ENCODE results near the gene HEXIM1.

DNA sequence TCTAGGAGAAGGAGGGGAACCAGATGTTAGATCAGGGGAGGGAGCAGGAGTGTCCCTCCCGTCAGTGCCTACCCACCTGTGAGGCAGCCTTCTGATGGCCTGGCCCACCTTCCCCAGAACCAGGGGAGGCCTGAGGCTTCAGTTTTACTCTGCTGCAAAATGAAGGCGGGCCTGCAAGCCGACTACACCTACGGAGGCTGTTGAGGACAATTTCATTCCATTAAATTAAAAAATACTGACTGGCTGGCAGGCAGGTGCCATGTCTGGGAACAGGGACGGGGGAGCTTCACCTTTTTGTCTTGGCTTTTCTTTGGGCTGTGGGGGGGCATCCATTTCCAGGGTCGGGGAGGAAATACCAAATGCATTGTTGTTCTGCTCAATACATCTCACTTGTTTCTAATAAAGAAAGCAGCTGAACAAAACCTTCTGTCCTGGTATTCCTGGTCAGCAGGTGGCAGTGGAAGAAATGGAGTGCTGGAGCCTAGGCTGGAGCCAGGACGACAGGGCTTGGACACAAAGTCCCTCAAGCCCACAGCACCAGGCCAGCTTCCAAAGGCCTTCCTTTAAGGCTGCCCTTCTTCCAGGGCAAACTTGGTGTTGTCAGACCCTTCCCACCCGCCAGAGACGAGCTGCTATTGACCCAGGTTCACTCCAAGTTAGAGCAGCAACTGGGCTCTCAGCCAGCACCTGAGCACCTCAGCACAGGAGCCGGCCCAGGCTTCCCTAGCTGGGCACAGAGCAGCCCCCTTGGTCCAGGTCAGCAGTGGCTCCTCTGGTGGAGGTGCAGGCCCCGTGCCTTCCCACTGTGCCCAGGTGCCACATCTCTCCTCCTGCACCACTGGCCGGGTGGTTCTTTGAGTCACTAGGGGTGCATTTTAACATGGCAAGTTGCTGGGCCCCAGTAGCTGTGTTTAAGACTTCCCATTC is 39.4 kb upstream of the HEXIM1 start:
- TF ChIP-seq, protein P1, sequence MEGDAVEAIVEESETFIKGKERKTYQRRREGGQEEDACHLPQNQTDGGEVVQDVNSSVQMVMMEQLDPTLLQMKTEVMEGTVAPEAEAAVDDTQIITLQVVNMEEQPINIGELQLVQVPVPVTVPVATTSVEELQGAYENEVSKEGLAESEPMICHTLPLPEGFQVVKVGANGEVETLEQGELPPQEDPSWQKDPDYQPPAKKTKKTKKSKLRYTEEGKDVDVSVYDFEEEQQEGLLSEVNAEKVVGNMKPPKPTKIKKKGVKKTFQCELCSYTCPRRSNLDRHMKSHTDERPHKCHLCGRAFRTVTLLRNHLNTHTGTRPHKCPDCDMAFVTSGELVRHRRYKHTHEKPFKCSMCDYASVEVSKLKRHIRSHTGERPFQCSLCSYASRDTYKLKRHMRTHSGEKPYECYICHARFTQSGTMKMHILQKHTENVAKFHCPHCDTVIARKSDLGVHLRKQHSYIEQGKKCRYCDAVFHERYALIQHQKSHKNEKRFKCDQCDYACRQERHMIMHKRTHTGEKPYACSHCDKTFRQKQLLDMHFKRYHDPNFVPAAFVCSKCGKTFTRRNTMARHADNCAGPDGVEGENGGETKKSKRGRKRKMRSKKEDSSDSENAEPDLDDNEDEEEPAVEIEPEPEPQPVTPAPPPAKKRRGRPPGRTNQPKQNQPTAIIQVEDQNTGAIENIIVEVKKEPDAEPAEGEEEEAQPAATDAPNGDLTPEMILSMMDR (IDR thresholded peaks at IDR 0.05) = no peak
- TF ChIP-seq EP300 (IDR thresholded peaks at IDR 0.05) = no peak

Measured in tibial nerve (tissue), 4 donors.